H9 (cell line): Measurements from ENCODE around the gene AK5. TPM values are rescaled to one million over a fixed set of nuclear protein-coding genes. Genes with fewer than 3 reads are reported as not detected.

Experiments used
- DNase-seq: peaks from one replicate; pipeline ENCODE4 v3.0.0-alpha.2; 2017
- H2AFZ ChIP-seq: one replicate; pipeline ENCODE4 v1.6.1; 2013; ENCODE audit warnings: mild to moderate bottlenecking, low read length, control low read depth, moderate library complexity
- H2AK5ac ChIP-seq: 2 replicates; pipeline ENCODE4 v1.6.1; 2013; ENCODE audit warnings: low read length, control low read depth, mixed read lengths; ENCODE audit not compliant: insufficient read length
- H2BK120ac ChIP-seq: one replicate; pipeline ENCODE4 v1.6.1; 2013; ENCODE audit warnings: low read depth, mild to moderate bottlenecking, low read length, control low read depth, inconsistent platforms; ENCODE audit not compliant: poor library complexity, severe bottlenecking
- H2BK12ac ChIP-seq: 2 replicates; pipeline ENCODE4 v1.6.1; 2013; ENCODE audit warnings: low read length, control low read depth, mixed read lengths, low read depth; ENCODE audit not compliant: insufficient read length
- H2BK15ac ChIP-seq: 2 replicates; pipeline ENCODE4 v1.6.1; 2013; ENCODE audit warnings: low read depth, low read length, control low read depth
- H2BK20ac ChIP-seq: one replicate; pipeline ENCODE4 v1.6.1; 2013; ENCODE audit warnings: low read depth, mild to moderate bottlenecking, low read length, control low read depth, inconsistent platforms; ENCODE audit not compliant: poor library complexity, severe bottlenecking
- H2BK5ac ChIP-seq: 2 replicates; pipeline ENCODE4 v1.6.1; 2013; ENCODE audit warnings: low read length, control low read depth, mixed read lengths; ENCODE audit not compliant: insufficient read length
- H3K14ac ChIP-seq: 2 replicates; pipeline ENCODE4 v1.6.1; 2013; ENCODE audit warnings: low read length, control low read depth; ENCODE audit not compliant: insufficient read depth
- H3K18ac ChIP-seq: 2 replicates; pipeline ENCODE4 v1.6.1; 2013; ENCODE audit warnings: low read depth, mild to moderate bottlenecking, mixed read lengths, low read length, control low read depth; ENCODE audit not compliant: insufficient read length
- H3K23ac ChIP-seq: 2 replicates; pipeline ENCODE4 v1.6.1; 2013; ENCODE audit warnings: low read length, control low read depth, mixed read lengths, low read depth; ENCODE audit not compliant: insufficient read length
- H3K23me2 ChIP-seq: 2 replicates; pipeline ENCODE4 v1.6.1; 2013; ENCODE audit warnings: low read depth, mild to moderate bottlenecking, mixed read lengths, low read length, control low read depth; ENCODE audit not compliant: insufficient read length, poor library complexity, severe bottlenecking
- H3K27ac ChIP-seq: 2 replicates; pipeline ENCODE4 v1.5.1; 2013; ENCODE audit warnings: low read length, control low read depth, mixed read lengths, low read depth; ENCODE audit not compliant: insufficient read length
- H3K27me3 ChIP-seq: 2 replicates; pipeline ENCODE4 v1.6.1; 2013; ENCODE audit warnings: low read length, control low read depth, inconsistent platforms; ENCODE audit not compliant: insufficient read depth
- H3K4ac ChIP-seq: 2 replicates; pipeline ENCODE4 v1.6.1; 2013; ENCODE audit warnings: low read depth, mild to moderate bottlenecking, control low read depth, inconsistent platforms, low read length, moderate library complexity
- H3K4me1 ChIP-seq: 2 replicates; pipeline ENCODE4 v1.6.1; 2013; ENCODE audit warnings: low read length, control low read depth, inconsistent platforms; ENCODE audit not compliant: insufficient read depth
- H3K4me2 ChIP-seq: 2 replicates; pipeline ENCODE4 v1.6.1; 2013; ENCODE audit warnings: low read length, control low read depth, mixed read lengths; ENCODE audit not compliant: insufficient read length, insufficient read depth
- H3K56ac ChIP-seq: 2 replicates; pipeline ENCODE4 v1.6.1; 2013; ENCODE audit warnings: low read depth, mild to moderate bottlenecking, mixed read lengths, low read length, control low read depth; ENCODE audit not compliant: insufficient read length
- H3K79me1 ChIP-seq: 2 replicates; pipeline ENCODE4 v1.6.1; 2013; ENCODE audit warnings: low read depth, mild to moderate bottlenecking, moderate library complexity, low read length, control low read depth, inconsistent platforms; ENCODE audit not compliant: insufficient read depth, poor library complexity, severe bottlenecking
- H3K79me2 ChIP-seq: 2 replicates; pipeline ENCODE4 v1.6.1; 2013; ENCODE audit warnings: low read length, control low read depth, inconsistent platforms; ENCODE audit not compliant: insufficient read depth
- H3K9ac ChIP-seq: 2 replicates; pipeline ENCODE4 v1.6.1; 2013; ENCODE audit warnings: low read length, control low read depth, mixed read lengths; ENCODE audit not compliant: insufficient read length; ENCODE audit errors: extremely low read depth
- H3K9me3 ChIP-seq: one replicate; pipeline ENCODE4 v1.6.1; 2013; ENCODE audit warnings: low read depth, low read length, inconsistent platforms; ENCODE audit not compliant: control insufficient read depth
- H3T11ph ChIP-seq: one replicate; pipeline ENCODE4 v1.6.1; 2013; ENCODE audit warnings: mild to moderate bottlenecking, low read length, control low read depth, inconsistent platforms
- H4K20me1 ChIP-seq: one replicate; pipeline ENCODE4 v1.6.1; 2013; ENCODE audit not compliant: control insufficient read depth, insufficient read length, insufficient read depth
- H4K5ac ChIP-seq: 2 replicates; pipeline ENCODE4 v1.6.1; 2013; ENCODE audit warnings: low read depth, mild to moderate bottlenecking, mixed read lengths, low read length, control low read depth; ENCODE audit not compliant: insufficient read length
- H4K8ac ChIP-seq: replicated peaks from 2 replicates; pipeline ENCODE4 v1.6.1; 2013; ENCODE audit warnings: low read length, control low read depth, mixed read lengths, low read depth; ENCODE audit not compliant: insufficient read length
- H4K91ac ChIP-seq: 2 replicates; pipeline ENCODE4 v1.6.1; 2013; ENCODE audit warnings: low read depth, mild to moderate bottlenecking, moderate library complexity, mixed read lengths, low read length, control low read depth; ENCODE audit not compliant: insufficient read length
- H3K27ac Mint-ChIP-seq, 3 experiments: 2 replicates in 2 of 3; 3 replicates in 1 of 3; pipeline ENCODE4 v1.8.0; 2020 to 2021; ENCODE audit warnings: mixed read lengths in 3 of 3, mild to moderate bottlenecking in 1 of 3, moderate library complexity in 1 of 3
- H3K27me3 Mint-ChIP-seq: 2 replicates; pipeline ENCODE4 v1.8.0; 2021; ENCODE audit warnings: low read depth, mild to moderate bottlenecking, moderate library complexity, mixed read lengths
- H3K36me3 Mint-ChIP-seq, 3 experiments: 2 replicates in 2 of 3; 3 replicates in 1 of 3; pipeline ENCODE4 v1.8.0; 2020 to 2021; ENCODE audit warnings: low read depth in 3 of 3, mixed read lengths in 3 of 3; ENCODE audit not compliant: insufficient read depth in 1 of 3
- H3K4me1 Mint-ChIP-seq, 2 experiments: 2 replicates each; pipeline ENCODE4 v1.8.0; 2020; ENCODE audit warnings: mixed read lengths in 2 of 2
- H3K4me3 Mint-ChIP-seq, 2 experiments: 2 replicates in 1 of 2; 3 replicates in 1 of 2; pipeline ENCODE4 v1.8.0; 2020 to 2021; ENCODE audit warnings: mild to moderate bottlenecking in 2 of 2, mixed read lengths in 2 of 2, moderate library complexity in 1 of 2
- H3K9me3 Mint-ChIP-seq, 2 experiments: 2 replicates in 1 of 2; 3 replicates in 1 of 2; pipeline ENCODE4 v1.8.0; 2020; ENCODE audit warnings: mild to moderate bottlenecking in 2 of 2, mixed read lengths in 2 of 2, moderate library complexity in 1 of 2
- WGBS: extraction: QIAGEN DNeasy Blood & Tissue Kit; methylation state at CpG from one replicate; pipeline ENCODE4 v1.1.7; 2013; ENCODE audit warnings: missing lambda C conversion rate, low lambda C conversion rate, mixed read lengths; ENCODE audit not compliant: insufficient read length; ENCODE audit errors: extremely low coverage; 5-methylcytosine and 5-hydroxymethylcytosine counted together
- total RNA-seq: library from RNA; stranded (reverse); gene quantifications from 2 replicates; pipeline ENCODE4 v1.2.1, GENCODE V29; 2021
- TF ChIP-seq, protein P1 (sequence below): fragments of 200-600 bp; sonication (generic); conservative IDR thresholded peaks from 3 replicates; pipeline ENCODE4 v1.8.0; 2021; ENCODE audit warnings: antibody characterized with exemption, mild to moderate bottlenecking

The AK5 gene
- total RNA-seq, 1 experiment from 2014 or later: 2.5 TPM

DNA sequence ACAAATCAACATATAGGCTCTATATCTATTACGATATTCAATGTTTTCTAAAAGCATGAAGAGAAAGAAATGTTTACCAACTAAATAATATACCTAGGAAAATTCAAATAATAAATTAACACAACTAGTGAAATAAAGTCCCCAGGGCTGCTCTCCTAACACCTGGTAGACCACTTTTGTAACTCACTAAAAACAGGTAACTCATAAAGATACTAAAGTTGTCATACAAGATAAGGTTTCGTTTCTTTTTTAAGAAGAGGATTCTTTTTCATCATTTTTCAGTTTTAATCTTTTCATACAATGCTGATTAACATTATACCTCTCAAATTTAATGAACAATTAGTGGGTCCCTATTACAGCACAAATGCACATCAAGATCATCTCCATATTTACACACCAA, 301.7 kb downstream of the AK5 start:
- H4K20me1 ChIP-seq: no peaks in the 10 kb centered on the region
- no peak overlapping the region for H4K8ac ChIP-seq
- no peak overlapping the region for H2BK20ac ChIP-seq
- H2BK12ac ChIP-seq: no peak overlapping the region
- no peak overlapping the region for H3K4ac ChIP-seq
- H4K91ac ChIP-seq: no peak overlapping the region
- Mint-ChIP-seq H3K9me3 (no peaks in the 10 kb centered on the region), H3K4me1 (no peaks in the 10 kb centered on the region), H3K27me3 (no peaks in the 10 kb centered on the region), H3K27ac (no peak overlapping the region), H3K4me3 (no peak overlapping the region), H3K36me3 (peaks cover 1 to 27% (median 23%) of the 10 kb centered on the region in 3 experiments; a peak in 5 of 7 replicates)
- TF ChIP-seq, protein P1, sequence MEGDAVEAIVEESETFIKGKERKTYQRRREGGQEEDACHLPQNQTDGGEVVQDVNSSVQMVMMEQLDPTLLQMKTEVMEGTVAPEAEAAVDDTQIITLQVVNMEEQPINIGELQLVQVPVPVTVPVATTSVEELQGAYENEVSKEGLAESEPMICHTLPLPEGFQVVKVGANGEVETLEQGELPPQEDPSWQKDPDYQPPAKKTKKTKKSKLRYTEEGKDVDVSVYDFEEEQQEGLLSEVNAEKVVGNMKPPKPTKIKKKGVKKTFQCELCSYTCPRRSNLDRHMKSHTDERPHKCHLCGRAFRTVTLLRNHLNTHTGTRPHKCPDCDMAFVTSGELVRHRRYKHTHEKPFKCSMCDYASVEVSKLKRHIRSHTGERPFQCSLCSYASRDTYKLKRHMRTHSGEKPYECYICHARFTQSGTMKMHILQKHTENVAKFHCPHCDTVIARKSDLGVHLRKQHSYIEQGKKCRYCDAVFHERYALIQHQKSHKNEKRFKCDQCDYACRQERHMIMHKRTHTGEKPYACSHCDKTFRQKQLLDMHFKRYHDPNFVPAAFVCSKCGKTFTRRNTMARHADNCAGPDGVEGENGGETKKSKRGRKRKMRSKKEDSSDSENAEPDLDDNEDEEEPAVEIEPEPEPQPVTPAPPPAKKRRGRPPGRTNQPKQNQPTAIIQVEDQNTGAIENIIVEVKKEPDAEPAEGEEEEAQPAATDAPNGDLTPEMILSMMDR: no peak
- no peak overlapping the region for H2BK120ac ChIP-seq
- no peak overlapping the region for H3K23ac ChIP-seq
- no peak overlapping the region for H2BK5ac ChIP-seq
- no CpG with 5 or more reads among the region's 2 CpGs for WGBS
- no peak overlapping the region for H3K18ac ChIP-seq
- no peaks in the 10 kb centered on the region for H3K4me1 ChIP-seq
- no peaks in the 10 kb centered on the region for H3K23me2 ChIP-seq
- no peak overlapping the region for H3K14ac ChIP-seq
- no peak for DNase-seq
- no peak overlapping the region for H2BK15ac ChIP-seq
- H2AK5ac ChIP-seq: no peak overlapping the region
- H3T11ph ChIP-seq: no peak overlapping the region
- H3K27me3 ChIP-seq: no peaks in the 10 kb centered on the region
- no peak overlapping the region for H3K27ac ChIP-seq
- no peak overlapping the region for H3K9ac ChIP-seq
- H2AFZ ChIP-seq: no peak overlapping the region
- no peak overlapping the region for H4K5ac ChIP-seq
- no peaks in the 10 kb centered on the region; the same call in 1 of the 2 replicates for H3K79me2 ChIP-seq
- H3K9me3 ChIP-seq: no peaks in the 10 kb centered on the region
- no peak overlapping the region for H3K4me2 ChIP-seq
- H3K79me1 ChIP-seq: no peaks in the 10 kb centered on the region
- H3K56ac ChIP-seq: no peak overlapping the region
